ENCODE measurements around the gene DIP2A.

DIP2A gene

GRCh38 chr21:46607636-46608035, 148.9 kb downstream of the DIP2A start:
- peaks cover 22% of the 10 kb centered on the region for H3K4me1 ChIP-seq (ENCODE audit: control insufficient read depth, insufficient read depth, low read length, poor library complexity, severe bottlenecking)
- no peak for DNase-seq
- no peak overlapping the region for H3K27ac ChIP-seq (ENCODE audit: insufficient read depth, low read length, poor library complexity, severe bottlenecking)
- H3K27me3 ChIP-seq (replicated peaks; ENCODE audit: control insufficient read depth, insufficient read depth, low read length, poor library complexity, severe bottlenecking), result no peaks in the 10 kb centered on the region
- no peak overlapping the region for H3K4me3 ChIP-seq (ENCODE audit: insufficient read depth, low read depth, low read length, poor library complexity, severe bottlenecking)
- H3K9me3 ChIP-seq (ENCODE audit: control insufficient read depth, low read length), result no peaks in the 10 kb centered on the region
- H3K36me3 ChIP-seq (ENCODE audit: control insufficient read depth, insufficient read depth, low read length), result no peaks in the 10 kb centered on the region

GRCh38 chr21:46608672-46609111, 150.0 kb downstream of the DIP2A start:
- peaks cover 22% of the 10 kb centered on the region for H3K4me1 ChIP-seq (ENCODE audit: control insufficient read depth, insufficient read depth, low read length, poor library complexity, severe bottlenecking)
- no peaks in the 10 kb centered on the region for H3K9me3 ChIP-seq (ENCODE audit: control insufficient read depth, low read length)
- DNase-seq, result no peak
- no peaks in the 10 kb centered on the region for H3K27me3 ChIP-seq (replicated peaks; ENCODE audit: control insufficient read depth, insufficient read depth, low read length, poor library complexity, severe bottlenecking)
- H3K36me3 ChIP-seq (ENCODE audit: control insufficient read depth, insufficient read depth, low read length), result no peaks in the 10 kb centered on the region
- no peak overlapping the region for H3K27ac ChIP-seq (ENCODE audit: insufficient read depth, low read length, poor library complexity, severe bottlenecking)
- no peak overlapping the region for H3K4me3 ChIP-seq (ENCODE audit: insufficient read depth, low read depth, low read length, poor library complexity, severe bottlenecking)

- no peak overlapping the region for H3K27ac ChIP-seq (ENCODE audit: insufficient read depth, low read length, poor library complexity, severe bottlenecking)
- no peaks in the 10 kb centered on the region for H3K9me3 ChIP-seq (ENCODE audit: control insufficient read depth, low read length)
- H3K27me3 ChIP-seq (replicated peaks; ENCODE audit: control insufficient read depth, insufficient read depth, low read length, poor library complexity, severe bottlenecking), result no peaks in the 10 kb centered on the region
- no peak for DNase-seq
- no peak overlapping the region for H3K4me3 ChIP-seq (ENCODE audit: insufficient read depth, low read depth, low read length, poor library complexity, severe bottlenecking)
- peaks cover 19% of the 10 kb centered on the region for H3K4me1 ChIP-seq (ENCODE audit: control insufficient read depth, insufficient read depth, low read length, poor library complexity, severe bottlenecking)
- H3K36me3 ChIP-seq (ENCODE audit: control insufficient read depth, insufficient read depth, low read length), result no peaks in the 10 kb centered on the region
Observed at GRCh38 chr21:46610018-46610701, 151.5 kb downstream of the DIP2A start.

- no peak overlapping the region for H3K27ac ChIP-seq (ENCODE audit: insufficient read depth, low read length, poor library complexity, severe bottlenecking)
- H3K36me3 ChIP-seq (ENCODE audit: control insufficient read depth, insufficient read depth, low read length), result no peaks in the 10 kb centered on the region
- H3K27me3 ChIP-seq (replicated peaks; ENCODE audit: control insufficient read depth, insufficient read depth, low read length, poor library complexity, severe bottlenecking), result no peaks in the 10 kb centered on the region
- no peaks in the 10 kb centered on the region for H3K4me1 ChIP-seq (ENCODE audit: control insufficient read depth, insufficient read depth, low read length, poor library complexity, severe bottlenecking)
- H3K9me3 ChIP-seq (ENCODE audit: control insufficient read depth, low read length), result no peaks in the 10 kb centered on the region
- DNase-seq, result no peak
- H3K4me3 ChIP-seq (ENCODE audit: insufficient read depth, low read depth, low read length, poor library complexity, severe bottlenecking), result no peak overlapping the region
Observed at GRCh38 chr21:46613391-46613790, 154.7 kb downstream of the DIP2A start.

GRCh38 chr21:46616050-46616449, 157.4 kb downstream of the DIP2A start:
- no peaks in the 10 kb centered on the region for H3K9me3 ChIP-seq (ENCODE audit: control insufficient read depth, low read length)
- DNase-seq, result no peak
- no peaks in the 10 kb centered on the region for H3K36me3 ChIP-seq (ENCODE audit: control insufficient read depth, insufficient read depth, low read length)
- H3K4me1 ChIP-seq (ENCODE audit: control insufficient read depth, insufficient read depth, low read length, poor library complexity, severe bottlenecking), result no peaks in the 10 kb centered on the region
- H3K27ac ChIP-seq (ENCODE audit: insufficient read depth, low read length, poor library complexity, severe bottlenecking), result no peak overlapping the region
- no peak overlapping the region for H3K4me3 ChIP-seq (ENCODE audit: insufficient read depth, low read depth, low read length, poor library complexity, severe bottlenecking)
- H3K27me3 ChIP-seq (replicated peaks; ENCODE audit: control insufficient read depth, insufficient read depth, low read length, poor library complexity, severe bottlenecking), result no peaks in the 10 kb centered on the region

GRCh38 chr21:46616656-46617055, 158.0 kb downstream of the DIP2A start:
- Histone ChIP-seq H3K36me3 (ENCODE audit: control insufficient read depth, insufficient read depth, low read length) (no peaks in the 10 kb centered on the region), H3K27me3 (replicated peaks; ENCODE audit: control insufficient read depth, insufficient read depth, low read length, poor library complexity, severe bottlenecking) (no peaks in the 10 kb centered on the region), H3K4me1 (ENCODE audit: control insufficient read depth, insufficient read depth, low read length, poor library complexity, severe bottlenecking) (peaks cover 5% of the 10 kb centered on the region), H3K27ac (ENCODE audit: insufficient read depth, low read length, poor library complexity, severe bottlenecking) (no peak overlapping the region), H3K9me3 (ENCODE audit: control insufficient read depth, low read length) (no peaks in the 10 kb centered on the region), H3K4me3 (ENCODE audit: insufficient read depth, low read depth, low read length, poor library complexity, severe bottlenecking) (no peak overlapping the region)
- no peak for DNase-seq

- no peaks in the 10 kb centered on the region for H3K36me3 ChIP-seq (ENCODE audit: control insufficient read depth, insufficient read depth, low read length)
- H3K9me3 ChIP-seq (ENCODE audit: control insufficient read depth, low read length), result no peaks in the 10 kb centered on the region
- DNase-seq, result no peak
- H3K27ac ChIP-seq (ENCODE audit: insufficient read depth, low read length, poor library complexity, severe bottlenecking), result no peak overlapping the region
- H3K4me3 ChIP-seq (ENCODE audit: insufficient read depth, low read depth, low read length, poor library complexity, severe bottlenecking), result no peak overlapping the region
- peaks cover 13% of the 10 kb centered on the region for H3K4me1 ChIP-seq (ENCODE audit: control insufficient read depth, insufficient read depth, low read length, poor library complexity, severe bottlenecking)
- no peaks in the 10 kb centered on the region for H3K27me3 ChIP-seq (replicated peaks; ENCODE audit: control insufficient read depth, insufficient read depth, low read length, poor library complexity, severe bottlenecking)
Observed at GRCh38 chr21:46617267-46618051, 158.8 kb downstream of the DIP2A start.

- H3K4me3 ChIP-seq (ENCODE audit: insufficient read depth, low read depth, low read length, poor library complexity, severe bottlenecking), result no peak overlapping the region
- H3K36me3 ChIP-seq (ENCODE audit: control insufficient read depth, insufficient read depth, low read length), result no peaks in the 10 kb centered on the region
- peaks cover 14% of the 10 kb centered on the region for H3K4me1 ChIP-seq (ENCODE audit: control insufficient read depth, insufficient read depth, low read length, poor library complexity, severe bottlenecking)
- H3K9me3 ChIP-seq (ENCODE audit: control insufficient read depth, low read length), result no peaks in the 10 kb centered on the region
- H3K27me3 ChIP-seq (replicated peaks; ENCODE audit: control insufficient read depth, insufficient read depth, low read length, poor library complexity, severe bottlenecking), result no peaks in the 10 kb centered on the region
- no peak for DNase-seq
- no peak overlapping the region for H3K27ac ChIP-seq (ENCODE audit: insufficient read depth, low read length, poor library complexity, severe bottlenecking)
Observed at GRCh38 chr21:46618738-46619379, 160.2 kb downstream of the DIP2A start.

Measured in effector memory CD4-positive, alpha-beta T cell (primary cell).